GM19035 (cell line): Measurements from ENCODE around the gene CRYBB2.
"Not testable (repeated sequence)": the region's sequence is repeated elsewhere in the genome, so short reads cannot be mapped to it uniquely, and the experiment has no call there.

ENCODE experiments used
- ATAC-seq: cut with Tn5 transposase; IDR thresholded peaks from one replicate; pipeline ENCODE4 v1.9.1; 2021; ENCODE audit not compliant: unreplicated experiment

The CRYBB2 gene

DNA sequence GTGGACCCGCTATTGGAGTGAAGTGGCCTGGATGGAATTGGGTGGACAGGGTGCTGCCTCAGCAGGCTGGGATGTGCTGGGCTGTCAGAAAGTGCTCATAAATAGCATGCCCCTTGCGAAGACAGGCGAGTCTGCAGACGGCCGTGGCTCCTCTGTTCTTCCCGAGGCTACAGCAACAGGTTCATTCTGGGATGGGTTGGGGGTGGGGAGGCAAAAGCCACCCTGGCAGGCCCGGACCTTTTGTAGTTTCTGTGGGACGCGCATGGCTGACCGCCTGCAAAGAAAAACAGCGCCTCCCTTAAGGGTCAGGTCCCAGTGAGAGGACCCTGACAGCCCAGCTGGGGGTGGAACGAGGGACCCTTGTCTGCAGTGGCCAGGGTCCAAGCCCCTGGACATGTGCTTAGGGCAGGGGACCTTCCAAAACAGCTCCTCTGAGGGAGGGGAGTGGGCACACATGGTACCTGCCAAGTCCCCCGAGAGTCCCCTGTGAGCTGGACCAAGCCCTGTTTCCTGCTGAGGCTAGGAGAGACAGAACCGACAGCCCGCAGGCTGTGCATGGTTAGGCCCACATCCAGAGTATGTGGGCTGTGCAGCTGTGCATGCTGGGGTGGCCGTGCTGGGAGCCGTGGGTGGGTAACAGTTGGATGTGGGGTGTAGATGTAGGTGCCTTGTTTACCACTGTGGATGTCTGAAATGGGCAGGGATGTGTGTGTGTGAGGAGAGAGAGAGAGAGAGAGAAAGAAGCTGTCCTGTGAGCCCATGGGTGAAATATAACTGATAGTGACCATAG is 19.5 kb upstream of the CRYBB2 start, which contains the start of gene CRYBB3:
TSS of gene CRYBB3 (plus strand) at position 128 of the 790 bp plus-strand sequence. CDS start 1,539 bp downstream, outside the sequence.
- ATAC-seq, result no peak

DNA sequence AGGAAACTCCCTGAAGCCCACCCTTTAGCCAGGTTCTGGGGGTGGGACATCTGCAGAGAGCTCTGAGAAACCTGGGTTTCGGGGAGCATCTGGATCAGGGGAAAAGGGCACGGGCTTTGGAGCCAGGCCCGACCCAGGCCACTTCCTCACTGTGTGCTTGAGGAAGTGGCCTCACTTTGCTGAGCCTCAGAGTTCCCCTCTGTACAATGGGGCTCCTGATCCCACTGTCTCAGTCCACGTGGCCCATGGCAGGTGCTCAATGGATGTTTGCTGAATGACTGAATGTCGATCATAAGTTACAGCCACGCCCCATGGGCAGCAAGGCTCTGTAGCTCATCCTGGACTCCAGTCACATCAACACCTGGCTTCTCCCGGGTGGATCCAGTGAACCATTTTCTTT is 18.5 kb upstream of the CRYBB2 start:
- no peak for ATAC-seq

DNA sequence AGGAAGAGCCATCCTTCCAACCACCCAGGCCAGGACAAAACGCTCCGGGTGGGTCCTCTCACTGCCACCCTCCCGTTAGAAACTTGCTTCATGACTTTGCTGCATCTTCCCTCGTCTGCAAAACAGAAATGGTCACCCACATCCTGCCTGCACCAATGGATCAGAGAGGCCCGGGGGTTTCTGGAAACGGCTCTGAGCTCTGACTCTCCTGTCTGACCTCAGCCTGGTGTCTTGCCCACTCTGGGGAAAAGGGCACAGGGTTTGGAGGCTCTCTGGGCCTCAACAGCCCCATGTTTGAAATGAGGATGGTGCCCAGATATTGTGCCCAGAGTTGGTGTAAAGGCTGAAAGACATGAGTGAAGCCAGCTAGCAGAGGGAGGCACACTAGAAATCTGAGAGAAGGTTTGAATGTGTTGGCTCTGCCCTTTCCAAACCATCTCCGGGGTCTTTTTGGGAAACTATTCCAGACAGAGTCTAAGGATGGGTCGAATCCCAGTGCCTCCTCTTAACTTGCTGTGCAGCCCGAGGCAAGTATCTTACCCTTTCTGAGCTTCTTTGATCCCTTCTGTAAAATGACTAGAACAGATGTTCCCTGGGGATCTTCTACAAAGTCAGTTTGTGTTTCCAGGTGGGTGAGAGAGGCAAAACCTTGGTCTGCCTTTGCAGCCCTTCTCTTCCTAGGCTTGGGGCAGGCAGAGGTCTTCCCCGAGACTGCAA is 17.7 kb upstream of the CRYBB2 start:
- ATAC-seq, result no peak

- no peak for ATAC-seq
These were observed 17.0 kb upstream of the CRYBB2 start for GRCh38 chr22:25202290-25202921.

- ATAC-seq, result no peak
These were observed 16.4 kb upstream of the CRYBB2 start for GRCh38 chr22:25203082-25203481.

DNA sequence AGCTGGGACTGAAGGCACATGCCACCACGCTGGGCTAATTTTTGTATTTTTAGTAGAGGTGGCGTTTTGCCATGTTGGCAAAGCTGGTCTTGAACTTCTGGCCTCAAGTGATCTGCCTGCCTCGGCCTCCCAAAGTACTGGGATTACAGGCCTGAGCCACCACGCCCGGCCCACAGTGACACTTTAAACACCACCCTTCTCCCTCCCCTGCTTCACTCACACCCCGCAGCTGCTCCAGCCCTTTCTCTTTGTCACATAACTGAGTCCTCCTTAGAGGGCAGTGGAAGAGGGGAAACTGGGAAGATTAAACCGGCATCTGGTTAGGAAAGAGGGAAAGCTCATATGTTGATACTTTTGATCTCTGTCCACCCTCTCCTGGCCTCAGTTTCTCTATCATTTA is 14.9 kb upstream of the CRYBB2 start:
- not testable (repeated sequence) for ATAC-seq

DNA sequence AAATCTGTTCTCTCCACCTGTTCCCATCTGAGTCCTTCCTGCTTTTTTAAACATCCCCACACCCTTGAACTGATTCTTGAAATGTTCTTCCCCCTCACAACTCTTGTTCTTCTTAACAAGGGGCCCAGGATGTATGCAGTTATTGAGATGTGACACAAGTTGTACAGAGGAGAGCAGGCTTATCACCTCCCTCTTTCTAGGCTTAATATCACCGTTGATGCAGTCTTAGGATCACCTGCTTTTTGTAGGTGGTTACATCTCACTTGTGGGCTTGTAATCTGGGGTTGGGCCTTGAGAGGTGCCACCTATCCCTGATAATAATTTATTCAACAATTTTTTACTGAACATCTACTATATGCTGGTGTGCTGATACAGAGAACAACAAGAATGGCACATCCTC is 13.6 kb upstream of the CRYBB2 start:
- ATAC-seq, result no peak

DNA sequence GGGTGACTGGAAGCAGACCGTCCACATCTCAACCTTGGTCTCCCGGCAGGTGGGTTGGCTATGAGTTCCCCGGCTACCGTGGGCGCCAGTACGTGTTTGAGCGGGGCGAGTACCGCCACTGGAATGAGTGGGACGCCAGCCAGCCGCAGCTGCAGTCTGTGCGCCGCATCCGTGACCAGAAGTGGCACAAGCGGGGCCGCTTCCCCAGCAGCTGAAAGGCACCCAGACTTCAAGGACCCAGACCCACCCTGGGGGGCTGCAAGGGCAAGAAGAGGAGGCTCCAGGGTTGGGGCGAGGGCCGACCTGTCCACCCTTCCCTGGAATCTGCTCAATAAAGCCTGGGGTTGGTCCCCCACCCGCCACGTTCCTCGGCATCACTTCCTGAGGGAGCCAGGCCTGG is 12.4 kb upstream of the CRYBB2 start:
- no peak for ATAC-seq

DNA sequence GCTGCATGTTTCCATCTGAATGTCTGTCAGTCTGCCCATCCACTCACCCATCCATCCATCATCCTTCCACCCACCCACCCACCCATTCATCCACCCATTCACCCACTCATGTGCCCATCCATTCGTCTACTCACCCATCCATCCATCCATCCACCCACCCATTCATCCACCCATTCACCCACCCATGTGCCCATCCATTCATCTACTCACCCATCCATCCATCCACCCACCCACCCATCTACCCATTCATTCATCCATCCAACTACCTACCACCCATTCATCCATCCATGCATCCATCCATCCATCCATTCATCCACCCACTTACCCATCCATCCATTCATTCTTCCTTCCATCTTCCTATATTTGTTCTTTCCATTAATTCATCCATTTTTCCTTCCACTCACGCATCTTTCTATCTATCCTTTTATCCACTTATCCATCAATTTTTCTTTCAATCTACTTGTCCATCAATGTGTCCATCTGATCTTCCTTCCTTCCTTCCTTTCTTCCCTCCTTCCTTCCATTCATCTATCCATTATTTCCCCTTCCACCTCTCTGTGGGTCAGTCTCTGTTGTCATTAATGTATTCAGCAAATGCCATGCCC is 11.8 kb upstream of the CRYBB2 start:
- ATAC-seq, result no peak

GRCh38 chr22:25208328-25208727 is 11.1 kb upstream of the CRYBB2 start:
- no peak for ATAC-seq

- no peak for ATAC-seq
These were observed 10.5 kb upstream of the CRYBB2 start for GRCh38 chr22:25208743-25209505.

GRCh38 chr22:25210793-25211192 is 8.6 kb upstream of the CRYBB2 start:
- ATAC-seq, result no peak

DNA sequence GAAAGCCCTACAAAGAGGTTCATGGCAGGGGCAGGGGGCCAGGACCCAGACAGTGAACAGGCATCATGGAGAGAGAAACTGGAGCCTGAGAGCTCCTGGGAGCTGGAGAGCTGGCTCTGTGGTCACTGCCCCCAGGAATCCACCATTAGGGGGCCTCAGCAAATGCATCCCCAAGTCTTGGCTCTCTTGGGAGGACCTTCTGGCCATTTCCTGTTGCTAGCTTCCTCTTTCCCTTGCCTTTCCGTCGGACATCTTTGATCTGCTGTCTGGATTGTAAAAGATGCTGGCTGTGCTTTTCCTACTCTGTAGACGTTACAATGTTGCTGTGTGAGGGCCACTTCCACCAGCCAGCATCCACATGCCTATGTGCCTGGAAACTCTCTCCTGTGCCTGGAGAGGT is 7.1 kb upstream of the CRYBB2 start:
- ATAC-seq, result no peak

DNA sequence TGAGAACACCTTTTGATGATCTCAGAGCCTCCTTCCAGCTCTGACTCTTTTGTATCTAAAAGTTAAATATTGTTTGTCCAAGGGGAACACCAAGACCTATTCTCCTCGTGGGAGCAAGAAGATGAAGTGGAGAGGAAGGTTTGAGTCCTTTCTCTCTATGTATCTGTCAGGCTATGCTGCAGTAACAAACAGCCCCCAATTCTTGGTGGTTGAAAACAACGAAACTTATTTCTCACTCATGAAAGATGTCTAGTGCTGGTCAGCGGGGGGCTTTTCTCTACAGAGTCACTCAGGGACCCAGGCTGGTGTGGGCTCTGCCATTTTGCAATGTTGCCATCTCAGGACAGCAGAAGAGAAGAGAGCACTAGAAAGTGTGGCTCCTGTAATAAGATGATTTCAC is 6.2 kb upstream of the CRYBB2 start:
- no peak for ATAC-seq

DNA sequence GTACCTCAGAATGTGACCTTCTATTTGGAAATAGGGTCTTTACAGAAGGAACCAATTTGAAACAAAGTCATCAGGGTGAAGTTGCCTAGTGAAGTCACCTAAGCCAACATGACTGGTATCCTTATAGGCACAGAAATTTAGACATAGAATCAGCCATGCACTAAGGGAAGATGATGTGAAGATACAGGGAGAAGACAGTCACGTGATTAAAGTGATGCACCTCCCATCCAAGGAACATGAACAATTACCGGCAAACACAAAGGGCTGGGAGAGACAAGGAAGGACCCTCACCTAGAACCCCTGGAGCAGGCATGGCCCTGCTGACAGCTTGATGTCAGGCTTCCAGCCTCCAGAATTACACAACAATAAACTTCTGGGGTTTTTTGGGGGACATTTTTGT is 3.2 kb upstream of the CRYBB2 start:
- ATAC-seq, result no peak

GRCh38 chr22:25219948-25220442 is 556 bp downstream of the CRYBB2 start:
- no peak for ATAC-seq

DNA sequence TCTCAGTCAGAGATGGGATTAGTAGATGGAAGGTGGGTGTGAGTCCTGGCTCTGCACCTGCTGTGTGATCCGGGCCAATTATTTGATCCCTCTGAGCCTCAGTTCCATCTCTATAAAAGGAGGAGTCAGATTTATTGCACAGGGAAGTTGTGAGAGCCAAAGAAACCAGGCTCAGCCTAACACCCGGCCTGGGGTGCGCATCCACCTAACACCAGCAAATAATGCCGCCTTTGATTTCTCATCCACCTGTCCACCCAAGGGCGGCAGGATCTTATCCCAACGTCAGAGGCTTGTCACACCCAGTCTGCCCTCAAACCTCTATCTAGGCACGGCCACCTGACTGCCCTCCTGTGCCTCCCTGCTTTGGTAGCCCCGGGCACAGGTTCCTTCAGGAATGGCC is 2.4 kb downstream of the CRYBB2 start:
- ATAC-seq, result no peak

- no peak for ATAC-seq
These were observed 3.9 kb downstream of the CRYBB2 start for GRCh38 chr22:25223269-25223850.

GRCh38 chr22:25228822-25229221 is 9.4 kb downstream of the CRYBB2 start:
- no peak for ATAC-seq

DNA sequence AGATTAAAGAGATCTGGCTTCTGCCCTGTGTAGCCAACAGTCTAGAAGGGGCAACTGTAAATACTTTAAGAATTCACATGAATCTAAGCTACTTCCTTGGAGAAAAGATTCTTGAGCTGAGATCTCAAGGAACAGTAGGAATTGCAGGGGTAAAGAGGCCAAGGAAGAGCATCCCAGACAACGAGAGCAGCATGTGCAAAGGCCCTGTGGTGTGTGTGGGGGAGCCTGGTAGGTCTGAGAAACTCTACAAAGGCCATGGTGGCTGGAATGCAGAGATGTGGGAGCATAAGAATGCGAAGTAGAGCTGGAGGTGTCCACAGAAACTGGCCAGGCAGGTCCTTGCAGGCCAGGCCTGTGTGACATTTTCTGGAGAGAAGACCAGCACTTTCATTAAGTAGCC is 11.3 kb downstream of the CRYBB2 start:
- ATAC-seq, result not testable (repeated sequence)
